PC-9 (cell line): ENCODE data around the gene CLNK.

Source experiments
- EZH2 ChIP-seq: fragments of 200-600 bp; sonication (generic); IDR thresholded peaks from 2 replicates; pipeline ENCODE4 v1.8.0; 2017; ENCODE audit warnings: antibody characterized with exemption, low read depth
- TF ChIP-seq, protein P1 (sequence below): fragments of 200-600 bp; sonication (generic); conservative IDR thresholded peaks from 2 replicates; pipeline ENCODE4 v1.6.1; 2017; ENCODE audit warnings: mixed run types, antibody characterized with exemption, mild to moderate bottlenecking, moderate library complexity

DNA sequence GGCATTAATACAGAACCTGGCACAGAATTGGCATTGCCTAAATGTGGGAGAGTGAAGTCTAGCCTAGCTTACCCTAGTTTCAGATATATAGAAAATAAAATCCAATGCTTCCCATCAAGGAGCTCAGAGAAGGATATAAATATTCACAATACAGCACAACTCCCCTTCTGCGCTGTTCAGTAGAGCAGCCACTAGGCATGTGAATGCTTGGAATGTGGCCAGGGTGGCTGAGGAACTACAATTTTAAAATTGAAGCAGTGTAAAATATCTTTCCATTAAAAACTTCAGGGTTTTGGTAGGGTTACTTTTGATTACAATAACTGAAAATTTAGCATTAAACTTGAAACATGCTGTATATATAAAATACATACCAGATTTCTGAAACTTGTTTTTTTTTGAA lies 246.8 kb downstream of the CLNK start:
- TF ChIP-seq EZH2, result no peak
- TF ChIP-seq, protein P1, sequence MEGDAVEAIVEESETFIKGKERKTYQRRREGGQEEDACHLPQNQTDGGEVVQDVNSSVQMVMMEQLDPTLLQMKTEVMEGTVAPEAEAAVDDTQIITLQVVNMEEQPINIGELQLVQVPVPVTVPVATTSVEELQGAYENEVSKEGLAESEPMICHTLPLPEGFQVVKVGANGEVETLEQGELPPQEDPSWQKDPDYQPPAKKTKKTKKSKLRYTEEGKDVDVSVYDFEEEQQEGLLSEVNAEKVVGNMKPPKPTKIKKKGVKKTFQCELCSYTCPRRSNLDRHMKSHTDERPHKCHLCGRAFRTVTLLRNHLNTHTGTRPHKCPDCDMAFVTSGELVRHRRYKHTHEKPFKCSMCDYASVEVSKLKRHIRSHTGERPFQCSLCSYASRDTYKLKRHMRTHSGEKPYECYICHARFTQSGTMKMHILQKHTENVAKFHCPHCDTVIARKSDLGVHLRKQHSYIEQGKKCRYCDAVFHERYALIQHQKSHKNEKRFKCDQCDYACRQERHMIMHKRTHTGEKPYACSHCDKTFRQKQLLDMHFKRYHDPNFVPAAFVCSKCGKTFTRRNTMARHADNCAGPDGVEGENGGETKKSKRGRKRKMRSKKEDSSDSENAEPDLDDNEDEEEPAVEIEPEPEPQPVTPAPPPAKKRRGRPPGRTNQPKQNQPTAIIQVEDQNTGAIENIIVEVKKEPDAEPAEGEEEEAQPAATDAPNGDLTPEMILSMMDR, result no peak
